Pancreas (tissue), 10 donors: ENCODE results near the gene FAF1. TPM values are rescaled to one million over a fixed set of nuclear protein-coding genes. Genes with fewer than 3 reads are reported as not detected.

Experiments
- ATAC-seq, 4 donors: fragments of 200-7000 bp; cut with Tn5 transposase; one replicate each; pipeline versions ENCODE4 v1.8.0 to v1.9.1; 2020; ENCODE audit warnings: mild to moderate bottlenecking in 4 of 4, moderate library complexity in 4 of 4
- DNase-seq, 6 donors: peaks; one replicate each; pipeline ENCODE4 v3.0.0-alpha.2; 2020
- FAIRE-seq: peaks from 2 replicates; lab custom pipeline; 2012; peaks lifted over from hg19 to GRCh38; lab: Jason Lieb, UNC
- H3K27ac ChIP-seq, 4 donors: fragments of 200-600 bp; sonication (generic); 1 replicate in 3 of 4; 2 replicates in 1 of 4; pipeline versions ENCODE4 v1.5.0 to v1.8.0; 2020
- H3K27me3 ChIP-seq, 4 donors: fragments of 200-600 bp; one replicate each; pipeline ENCODE4 v1.8.0; 2021
- H3K36me3 ChIP-seq, 3 donors: fragments of 200-600 bp; sonication (generic) in 1 of 3; one replicate each; pipeline versions ENCODE4 v1.5.0 to v1.8.0; 2020 to 2021
- H3K4me1 ChIP-seq, 3 donors: fragments of 200-600 bp; one replicate each; pipeline ENCODE4 v1.8.0; 2021
- H3K4me3 ChIP-seq, 4 donors: fragments of 200-600 bp; sonication (generic) in 2 of 4; one replicate each; pipeline versions ENCODE4 v1.5.0 to v1.8.0; 2020 to 2021
- H3K9me3 ChIP-seq, 4 donors: fragments of 200-600 bp; one replicate each; pipeline ENCODE4 v1.8.0; 2021
- CTCF ChIP-seq, 4 donors: fragments of 200-600 bp; sonication (generic) in 3 of 4; IDR thresholded peaks; one replicate each; pipeline versions ENCODE4 v1.5.0 to v1.8.0; 2021; ENCODE audit warnings: antibody characterized with exemption in 4 of 4
- WGBS, 2 donors: extraction: QIAGEN DNeasy Blood & Tissue Kit; methylation state at CpG; one replicate each; pipeline ENCODE4 v1.1.7; 2013; 5-methylcytosine and 5-hydroxymethylcytosine counted together
- intact Hi-C, 3 donors: fragments of 100-400 bp; cut with DNase I; formaldehyde crosslinking; loops; one replicate each; pipeline versions ENCODE4 v1.11.1 to v1.14.2; 2022
- polyA plus RNA-seq, 2 donors: library from polyadenylated mRNA; stranded (reverse); fragments of 200-250 nt; gene quantifications; one replicate each; pipeline ENCODE4 v1.2.3, GENCODE V29; 2013
- total RNA-seq, 6 donors: library from RNA; stranded (reverse); fragmentation: NEBNext Ultra II Directional in 4 of 6; extraction: Animal tissue kit (Norgen Biotek cat#: 25700) in 4 of 6; gene quantifications; one replicate each; pipeline versions ENCODE4 v1.2.1 to v1.2.4, GENCODE V29; 2021 to 2023
- donor health status: healthy with polysubstance abuse.
- donor health status: DM: no; HTN: no; CAD: no; lungs with moderate emphysema.
- donor health status: DM: no; HTN: no; CAD: no.
- donor health status: control.
- donor health status: control.
- donor health status: Bipolar disorder and iron deficiency.
- donor health status: DM: yes; HTN: yes; CAD: no.
- donor health status: DM: no; HTN: no; CAD: no.
- donor health status: DM: no; HTN: no; CAD: no.
- donor health status: DM: yes; HTN: yes; CAD: no.

Gene FAF1
- total and polyA plus RNA-seq, 8 donors, result 13.9 to 46.6 (median 37.6) TPM

- DNase-seq (no peak), FAIRE-seq (no peak), ATAC-seq (no peak)
- WGBS, 2 donors, result 73 to 82% methylated on average over 3 of the region's 3 CpGs
- Histone ChIP-seq H3K4me1 (no peaks in the 10 kb centered on the region), H3K27ac (no peak overlapping the region), H3K4me3 (no peak overlapping the region), H3K27me3 (no peaks in the 10 kb centered on the region), H3K36me3 (no peaks in the 10 kb centered on the region), H3K9me3 (peaks cover 0 to 4% (median 0%) of the 10 kb centered on the region in 4 donors)
- no peak for TF ChIP-seq CTCF (IDR thresholded peaks at IDR 0.05)
- intact Hi-C loops, result no loop called here
Measured at GRCh38 chr1:50527249-50527986, 432.6 kb downstream of the FAF1 start.

GRCh38 chr1:50526431-50526830 lies 433.6 kb downstream of the FAF1 start:
- no peaks in the 10 kb centered on the region for H3K27me3 ChIP-seq
- DNase-seq (no peak), ATAC-seq (no peak), FAIRE-seq (no peak)
- no peaks in the 10 kb centered on the region for H3K36me3 ChIP-seq
- no peaks in the 10 kb centered on the region for H3K4me1 ChIP-seq
- no peak for TF ChIP-seq CTCF (IDR thresholded peaks at IDR 0.05)
- H3K9me3 ChIP-seq, result peaks cover 0 to 4% (median 0%) of the 10 kb centered on the region in 4 donors
- no peak overlapping the region for H3K4me3 ChIP-seq
- 94 to 98% methylated on average over 1 of the region's 1 CpG for WGBS, 2 donors
- H3K27ac ChIP-seq, result no peak overlapping the region
- intact Hi-C loops, result no loop called here

GRCh38 chr1:50523548-50523947 lies 436.5 kb downstream of the FAF1 start:
- Histone ChIP-seq H3K4me1 (no peaks in the 10 kb centered on the region), H3K36me3 (no peaks in the 10 kb centered on the region), H3K27ac (no peak overlapping the region), H3K9me3 (peaks cover 0 to 4% (median 0%) of the 10 kb centered on the region in 4 donors), H3K27me3 (no peaks in the 10 kb centered on the region), H3K4me3 (no peak overlapping the region)
- no peak for TF ChIP-seq CTCF (IDR thresholded peaks at IDR 0.05)
- 99% methylated on average over 3 of the region's 3 CpGs for WGBS, 2 donors
- DNase-seq (no peak), ATAC-seq (no peak), FAIRE-seq (no peak)
- intact Hi-C loops, result no loop called here

DNA sequence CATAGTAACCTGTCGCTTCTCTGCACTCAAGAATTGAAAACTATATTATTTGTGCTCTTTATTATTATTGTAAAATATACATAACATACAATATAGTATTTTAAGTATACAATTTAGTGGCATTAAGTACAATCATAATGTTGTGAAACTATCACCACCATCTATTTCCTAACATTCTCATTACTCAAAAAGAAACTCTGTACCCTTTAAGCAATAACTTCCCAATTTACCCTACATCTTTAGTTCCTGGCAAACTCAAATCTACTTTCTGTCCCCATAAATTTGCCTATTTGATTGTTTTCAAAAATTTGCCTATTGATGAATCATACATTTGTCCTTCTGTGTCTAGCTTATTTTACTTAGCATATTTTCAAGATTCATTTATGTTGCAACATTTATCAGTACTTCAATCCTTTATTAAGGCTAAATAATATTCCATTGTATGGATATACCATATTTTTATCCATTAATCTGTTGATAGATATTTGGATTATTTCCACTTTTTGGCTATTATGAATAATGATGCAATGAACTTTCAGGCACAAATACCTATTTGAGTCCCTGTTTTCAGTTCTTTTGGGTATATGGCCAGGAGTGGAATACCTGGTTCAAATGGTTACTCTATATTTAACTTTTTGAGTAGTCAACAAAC lies 437.2 kb downstream of the FAF1 start:
- ATAC-seq (no peak), DNase-seq (no peak), FAIRE-seq (no peak)
- TF ChIP-seq CTCF (IDR thresholded peaks at IDR 0.05), result no peak
- no peaks in the 10 kb centered on the region for H3K4me1 ChIP-seq
- intact Hi-C loops, result no loop called here
- H3K27me3 ChIP-seq, result no peaks in the 10 kb centered on the region
- peaks cover 0 to 4% (median 0%) of the 10 kb centered on the region in 4 donors for H3K9me3 ChIP-seq
- no peak overlapping the region for H3K4me3 ChIP-seq
- WGBS, 2 donors, result 99 to 100% methylated on average over 1 of the region's 1 CpG
- no peaks in the 10 kb centered on the region for H3K36me3 ChIP-seq
- H3K27ac ChIP-seq, result no peak overlapping the region

GRCh38 chr1:50521703-50522102 lies 438.4 kb downstream of the FAF1 start:
- ATAC-seq (no peak), FAIRE-seq (no peak), DNase-seq (no peak)
- no peaks in the 10 kb centered on the region for H3K36me3 ChIP-seq
- H3K27ac ChIP-seq, result no peak overlapping the region
- intact Hi-C loops, result no loop called here
- 83 to 84% methylated on average over 4 of the region's 4 CpGs for WGBS, 2 donors
- no peak for TF ChIP-seq CTCF (IDR thresholded peaks at IDR 0.05)
- H3K4me3 ChIP-seq, result no peak overlapping the region
- no peaks in the 10 kb centered on the region for H3K4me1 ChIP-seq
- H3K27me3 ChIP-seq, result no peaks in the 10 kb centered on the region
- peaks cover 0 to 4% (median 0%) of the 10 kb centered on the region in 4 donors for H3K9me3 ChIP-seq
